Anterior cingulate cortex (tissue), 58 donors: ENCODE measurements around the gene DTNBP1.

Source experiments
- DNase-seq, 58 donors: peaks; one replicate each; lab custom pipeline; 2025; lab: John Stamatoyannopoulos, UW

DTNBP1 gene

DNA sequence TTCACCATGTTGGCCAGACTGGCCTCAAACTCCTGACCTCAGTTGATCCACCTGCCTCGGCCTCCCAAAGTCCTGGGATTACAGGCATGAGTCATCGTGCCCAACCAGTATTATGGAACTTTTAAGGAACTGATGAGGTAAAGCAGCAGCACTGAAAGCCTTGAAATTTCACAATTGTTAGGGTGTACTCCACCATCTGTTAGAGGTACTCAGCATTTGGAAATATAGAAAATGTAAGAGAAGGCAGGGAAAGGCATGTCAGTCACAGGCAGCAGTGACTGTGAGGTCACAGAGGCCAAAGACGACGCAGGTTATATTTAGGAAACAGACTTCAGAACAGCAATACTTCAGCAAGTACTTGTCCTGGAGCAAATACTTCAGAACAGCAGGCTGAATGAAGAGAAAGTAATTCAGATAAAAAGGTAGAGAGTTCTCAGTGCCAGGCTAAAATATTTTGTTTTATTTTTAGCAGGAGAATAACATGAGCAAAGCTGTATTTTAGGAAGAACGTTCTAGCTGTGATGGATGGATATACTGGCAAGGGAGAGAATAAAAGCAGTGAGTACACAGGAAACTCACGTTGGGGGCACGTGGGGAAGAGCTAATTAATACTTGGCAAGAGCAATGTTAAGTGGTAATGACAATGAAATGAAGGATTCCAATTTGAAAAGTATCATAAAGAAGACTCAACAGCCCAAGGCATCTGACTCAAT is 67.2 kb downstream of the DTNBP1 start:
- DNase-seq, result no peak

DNA sequence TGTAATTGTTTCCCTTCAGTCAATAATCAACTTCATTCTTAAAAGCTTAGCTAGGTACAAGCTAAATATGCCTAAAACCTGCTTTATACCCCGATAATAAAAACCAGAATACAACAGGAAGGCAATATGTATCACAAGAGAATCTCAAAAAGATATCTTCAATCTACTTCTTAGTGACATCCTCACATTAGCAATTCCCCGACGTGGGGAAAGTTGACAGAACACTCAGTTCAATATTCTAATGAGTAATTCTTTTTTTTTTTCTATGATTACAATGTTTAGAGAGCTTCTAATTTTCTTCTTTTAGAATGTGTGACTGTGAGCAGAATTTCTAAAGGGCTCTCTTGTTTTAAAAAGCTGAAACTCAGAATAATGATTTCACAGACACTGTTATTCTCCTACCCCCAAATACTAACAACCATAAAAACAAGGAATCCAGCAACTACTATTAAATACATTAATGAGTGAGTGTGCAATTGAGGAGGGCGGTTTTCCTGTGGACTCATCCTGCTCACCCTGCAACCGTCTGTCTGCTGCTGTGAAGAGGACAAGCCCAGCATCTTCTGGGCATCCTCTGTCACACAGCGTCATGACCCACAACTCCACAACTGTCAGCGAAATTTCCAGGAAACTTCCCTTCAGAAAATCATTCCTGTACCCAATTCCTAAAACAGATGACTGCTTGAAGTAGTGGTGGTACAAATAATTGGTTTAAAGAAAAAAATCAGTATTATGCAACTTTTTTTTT is 68.1 kb downstream of the DTNBP1 start:
- no peak for DNase-seq

DNA sequence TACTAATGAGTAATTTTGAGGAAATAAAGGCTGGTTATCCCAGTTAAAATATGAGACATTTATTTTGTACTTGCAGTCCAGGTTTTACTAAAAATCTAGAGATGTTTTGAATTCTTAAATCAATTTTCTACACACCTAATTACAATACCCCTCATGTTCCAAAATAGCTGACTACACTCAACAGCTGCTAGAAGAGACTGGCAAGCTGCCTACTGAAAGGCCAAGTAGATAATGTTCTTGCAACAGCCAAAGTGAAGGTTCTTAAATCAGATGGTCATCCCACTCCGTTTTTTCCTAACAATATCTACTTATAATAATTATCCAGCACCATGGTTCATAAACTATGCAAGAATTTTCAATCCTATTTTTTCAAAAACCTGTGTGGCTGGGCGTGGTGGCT is 69.0 kb downstream of the DTNBP1 start:
- DNase-seq, result no peak

DNA sequence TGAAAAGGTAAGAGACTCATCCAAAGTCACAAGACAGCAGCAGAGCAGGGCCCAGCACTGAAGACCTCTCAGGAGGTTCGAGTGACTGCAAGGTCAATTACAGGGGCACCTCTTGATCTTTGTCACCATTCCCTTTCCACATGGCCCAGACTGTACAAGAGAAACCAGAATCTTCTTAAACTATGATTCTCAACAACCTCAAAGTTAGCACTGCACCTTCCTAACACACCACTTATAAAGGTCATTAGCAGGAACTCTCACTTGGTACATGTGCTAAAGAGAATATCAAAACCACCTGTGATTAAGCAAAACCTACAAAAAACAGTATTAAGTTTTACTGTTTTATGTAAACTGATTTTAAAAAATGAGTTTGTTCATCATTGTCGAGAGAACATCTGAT is 70.2 kb downstream of the DTNBP1 start:
- DNase-seq, result no peak

DNA sequence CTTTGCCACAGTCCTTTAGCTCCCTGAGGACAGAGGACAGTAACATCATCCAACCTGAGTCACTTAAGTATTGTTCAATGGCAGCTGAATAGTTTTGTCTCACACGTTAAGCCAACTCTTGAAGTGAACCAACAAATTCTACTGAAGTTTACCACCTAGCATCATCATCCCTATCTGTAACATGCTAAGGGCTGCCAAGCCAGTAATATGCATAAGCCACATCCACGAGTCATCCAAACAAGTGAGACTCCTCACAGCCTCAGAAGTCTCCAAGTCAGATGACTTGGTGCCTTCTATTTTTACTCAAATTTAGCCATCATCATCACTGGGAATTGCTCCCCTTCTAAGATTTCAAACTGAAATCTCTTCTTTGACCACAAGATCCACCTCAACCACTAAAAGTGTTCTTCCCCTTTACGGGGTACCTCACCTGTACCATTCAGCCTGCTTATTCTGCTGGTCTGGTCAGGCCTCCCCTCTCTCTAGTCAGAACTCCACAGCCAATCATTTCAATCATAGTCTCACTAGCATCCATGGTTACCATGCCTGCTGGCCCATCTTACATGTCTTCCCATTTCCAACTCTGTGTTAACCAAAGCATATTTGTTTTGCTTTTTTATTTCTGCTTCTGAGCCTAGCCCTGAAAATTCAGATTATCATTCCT is 73.7 kb downstream of the DTNBP1 start:
- no peak for DNase-seq

DNA sequence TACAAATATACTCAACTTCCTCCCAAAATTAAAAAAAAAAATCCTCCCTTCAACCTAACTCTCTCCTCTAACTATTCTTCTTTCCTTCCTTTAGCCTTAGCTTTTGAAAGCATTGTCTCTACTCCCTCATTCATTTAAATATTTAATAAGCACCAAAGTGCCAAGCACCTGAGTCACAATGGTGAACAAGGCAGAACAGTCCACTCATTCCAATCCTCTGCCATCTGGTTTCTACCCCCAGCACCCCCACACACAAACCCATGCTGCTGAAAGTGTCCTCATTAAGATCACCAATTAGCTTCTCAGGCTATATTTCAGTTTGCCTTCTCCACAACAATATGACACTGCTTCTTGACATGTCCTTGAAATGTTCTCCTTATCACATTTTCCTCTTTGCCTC is 76.3 kb downstream of the DTNBP1 start:
- DNase-seq, result no peak

DNA sequence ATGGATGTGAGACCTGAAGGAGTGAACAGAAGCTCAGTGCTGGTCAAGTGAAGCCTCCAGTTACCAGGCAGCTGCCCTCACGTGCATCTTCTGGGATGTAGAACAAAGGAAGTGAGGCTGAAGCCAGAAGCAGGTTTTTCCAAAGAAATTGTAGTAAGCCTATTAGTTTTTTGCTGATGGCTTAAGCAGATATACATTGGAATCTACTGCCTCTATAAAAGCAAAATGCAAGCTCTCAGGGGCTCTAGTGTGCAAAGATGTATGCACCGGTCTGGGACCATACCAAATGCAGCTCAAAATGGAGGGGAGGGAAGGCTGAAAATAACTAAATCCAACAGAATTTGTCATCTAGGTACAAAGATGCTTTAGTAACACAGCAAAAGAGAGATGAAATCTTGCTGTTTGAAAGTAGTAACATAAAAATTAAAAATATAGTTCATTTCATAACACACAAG is 77.0 kb downstream of the DTNBP1 start:
- DNase-seq, result no peak

DNA sequence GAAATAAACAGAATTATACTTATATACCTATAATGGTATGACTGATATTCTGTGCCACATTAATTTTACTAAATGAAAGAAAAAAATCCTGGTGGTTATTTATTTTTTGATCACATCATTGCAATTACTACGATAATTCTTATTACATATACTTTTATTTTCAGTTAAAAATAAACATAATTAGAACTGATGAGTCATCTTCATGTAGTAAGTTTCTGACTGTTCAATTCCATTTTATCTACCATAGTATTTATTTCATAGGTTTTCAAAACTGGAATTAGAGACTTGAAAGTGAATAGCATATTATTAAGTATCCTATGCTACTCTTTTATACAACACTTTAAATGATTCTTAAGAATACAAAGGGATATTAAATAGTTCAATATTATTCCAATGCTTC is 80.3 kb downstream of the DTNBP1 start:
- no peak for DNase-seq

DNA sequence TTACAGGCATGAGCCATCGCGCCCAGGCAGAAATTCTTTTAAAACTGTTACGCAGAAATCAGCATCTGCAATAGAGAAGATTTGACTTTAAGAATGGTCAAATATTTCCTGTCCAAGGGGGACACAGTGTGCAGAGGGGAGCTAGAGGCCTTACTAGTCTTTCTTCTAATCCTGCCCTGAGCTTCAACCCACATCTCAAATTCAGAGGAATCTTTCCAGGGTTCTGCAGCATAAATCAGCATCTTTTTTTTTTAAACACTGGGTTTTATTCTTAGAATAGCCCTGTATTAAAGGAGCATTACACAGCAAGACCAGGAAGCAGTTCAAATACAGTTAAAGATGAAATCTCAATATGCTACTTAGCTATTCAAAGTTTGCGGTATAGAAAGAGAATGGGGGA is 81.1 kb downstream of the DTNBP1 start:
- no peak for DNase-seq

DNA sequence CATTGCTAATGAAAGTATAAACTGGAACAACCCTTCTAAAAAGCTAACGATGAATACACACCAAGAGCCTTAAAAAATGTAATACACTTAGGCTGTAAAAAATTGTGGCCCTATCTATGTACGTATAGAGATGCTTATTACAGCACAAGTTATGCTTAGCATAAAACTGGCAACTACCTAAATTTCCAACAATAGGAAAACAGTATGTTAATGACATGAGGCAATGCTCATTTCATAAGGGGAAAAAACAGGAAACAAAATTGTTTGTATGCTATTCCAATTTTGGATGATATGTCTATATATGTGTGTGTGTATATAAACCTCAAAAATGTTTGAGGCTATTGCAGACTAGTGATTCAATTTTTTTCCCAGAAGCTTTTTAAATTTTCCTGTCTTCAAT is 82.5 kb downstream of the DTNBP1 start:
- DNase-seq, result no peak

DNA sequence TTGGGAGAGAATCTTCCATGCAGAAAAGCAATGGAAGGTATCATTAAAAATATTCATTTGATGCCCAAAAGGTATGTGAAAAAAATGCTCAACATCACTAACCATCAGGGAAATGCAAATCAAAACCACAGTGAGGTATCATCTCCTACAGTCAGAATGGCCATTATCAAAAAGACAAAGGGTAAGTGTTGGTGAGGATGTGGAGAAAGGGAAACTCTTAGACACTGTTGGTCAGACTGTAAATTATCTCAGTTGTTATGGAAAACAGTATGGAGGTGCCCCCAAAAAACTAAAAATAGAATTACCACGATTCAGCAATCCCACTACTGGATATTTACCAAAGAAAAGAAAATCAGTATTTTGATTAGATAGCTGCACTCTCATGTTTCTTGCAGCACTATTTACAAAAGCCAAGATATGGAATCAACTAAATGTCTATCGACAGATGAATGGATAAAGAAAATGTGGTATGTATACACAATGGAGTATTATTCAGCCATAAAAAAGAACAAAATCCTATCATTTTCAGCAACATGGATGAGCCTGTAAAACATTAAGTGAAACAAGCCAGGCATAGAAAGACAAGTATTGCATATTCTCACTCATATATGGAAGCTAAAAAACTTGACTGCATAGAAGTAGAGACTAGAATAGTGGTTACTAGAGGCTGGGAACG is 84.0 kb downstream of the DTNBP1 start:
- DNase-seq, result no peak

DNA sequence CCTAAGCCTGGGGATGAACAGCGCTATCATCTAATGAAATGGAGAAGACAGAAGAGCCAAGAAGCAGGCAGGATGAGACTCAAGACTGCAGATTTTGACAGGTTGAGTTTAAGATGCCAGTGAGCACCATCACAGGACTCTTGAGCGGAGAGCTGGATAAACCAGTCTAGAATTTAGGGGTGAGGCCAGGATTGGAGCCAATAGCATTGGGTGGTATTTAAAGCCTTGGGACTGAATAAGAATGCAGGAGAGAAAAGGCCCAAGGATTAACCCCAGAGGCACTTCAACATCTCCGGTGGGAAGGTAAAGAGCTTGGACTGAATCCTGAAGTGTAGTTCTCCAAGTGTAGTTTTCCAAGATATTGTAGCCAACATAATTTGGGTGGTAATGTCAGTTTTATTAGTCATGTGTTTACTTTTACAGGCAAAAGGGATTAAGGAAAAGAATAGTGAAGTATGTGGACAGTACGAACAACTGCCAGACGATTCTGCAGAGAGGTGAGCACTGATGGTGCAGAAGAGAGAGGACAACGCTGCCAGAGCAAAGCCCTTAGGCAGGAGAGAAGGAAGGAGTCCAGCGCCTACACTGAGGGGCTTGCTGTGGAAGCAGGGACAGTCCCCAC is 85.2 kb downstream of the DTNBP1 start:
- DNase-seq, result no peak

DNA sequence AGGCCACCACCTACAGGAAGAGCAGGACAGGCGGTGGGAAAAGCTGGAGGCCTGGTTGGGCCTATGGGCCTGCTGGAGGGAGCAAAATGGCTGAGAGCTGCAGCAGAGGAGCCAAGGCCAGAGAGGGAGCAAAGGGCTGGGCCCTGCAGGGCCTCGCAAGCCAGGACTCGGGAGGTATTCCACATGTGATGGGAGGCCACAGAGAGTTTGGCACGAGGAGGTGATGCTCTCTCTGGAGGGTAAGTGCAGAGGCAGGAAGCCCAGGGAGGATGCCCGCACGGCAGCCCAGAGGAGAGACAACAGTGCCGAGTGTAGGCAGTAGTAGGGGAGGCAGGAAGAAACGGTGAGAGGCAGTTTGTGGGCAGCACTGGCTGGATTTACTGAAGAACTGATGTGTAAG is 85.7 kb downstream of the DTNBP1 start:
- DNase-seq, result no peak

DNA sequence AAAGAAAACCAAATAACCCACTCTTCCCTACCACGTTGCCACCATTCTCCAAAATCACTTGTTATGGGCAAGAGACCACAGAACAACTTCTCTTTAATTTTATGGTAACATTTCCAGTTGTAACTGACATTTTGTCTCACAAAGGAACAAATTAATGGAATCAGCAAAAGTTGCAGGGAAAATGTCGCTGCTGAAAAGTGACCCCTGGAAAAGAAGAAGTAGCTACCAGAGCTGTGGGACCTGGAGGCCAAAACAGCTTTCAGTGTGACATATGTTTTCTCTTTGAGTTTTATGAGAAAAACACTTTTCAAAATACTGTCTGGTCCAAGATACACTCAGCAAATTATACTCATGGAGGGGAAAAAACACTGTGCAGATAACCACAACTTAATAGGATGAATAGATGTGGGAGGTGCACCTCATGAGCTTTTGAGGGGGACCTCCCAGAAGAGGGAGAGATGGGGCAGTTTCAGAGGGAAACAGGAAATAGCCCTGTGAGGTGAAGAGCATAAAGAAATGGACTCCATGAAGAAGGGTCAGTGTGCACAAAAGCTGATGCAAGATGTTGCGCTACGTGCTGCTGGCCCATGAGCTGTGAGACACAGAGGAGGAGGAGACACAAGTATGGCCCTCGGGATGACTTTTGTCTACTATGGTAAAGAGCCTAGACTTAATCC is 87.3 kb downstream of the DTNBP1 start:
- DNase-seq, result no peak

DNA sequence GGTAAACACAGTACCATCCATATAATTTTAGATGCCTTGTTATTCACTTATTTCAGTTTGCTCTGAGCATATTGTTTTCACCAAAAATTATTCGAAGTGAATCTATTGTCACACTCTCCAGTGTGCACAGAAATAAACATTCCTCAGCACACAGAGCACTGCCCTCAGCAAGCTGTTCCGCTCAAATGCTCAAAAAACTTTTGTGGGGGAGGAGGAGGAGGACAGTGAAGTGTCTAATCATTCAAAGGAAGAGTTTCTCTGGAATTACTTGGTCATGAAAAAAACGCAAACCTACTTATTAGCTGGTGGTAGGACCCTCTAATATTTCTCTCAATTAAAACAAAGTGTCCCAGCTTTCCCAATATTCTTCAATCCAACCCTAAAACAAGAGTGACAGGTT is 88.3 kb downstream of the DTNBP1 start:
- no peak for DNase-seq

DNA sequence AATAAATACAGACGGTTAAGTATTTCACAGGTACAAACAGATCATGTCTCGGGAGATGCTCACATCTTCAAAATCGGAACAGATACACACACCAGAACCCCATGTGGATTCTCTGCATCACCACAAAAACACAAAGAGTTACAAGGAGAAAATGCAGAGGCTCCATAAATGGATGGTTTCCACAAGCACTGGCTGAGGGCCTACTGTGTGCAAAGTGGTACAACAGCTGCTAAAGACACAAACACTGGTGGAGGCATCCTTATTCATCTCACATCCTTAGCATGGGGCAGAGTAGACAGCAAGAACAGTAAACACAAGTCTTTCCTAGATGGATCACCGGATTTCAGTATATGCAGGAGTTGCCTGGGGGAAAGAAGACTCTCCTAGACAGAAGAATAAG is 88.8 kb downstream of the DTNBP1 start:
- no peak for DNase-seq

DNA sequence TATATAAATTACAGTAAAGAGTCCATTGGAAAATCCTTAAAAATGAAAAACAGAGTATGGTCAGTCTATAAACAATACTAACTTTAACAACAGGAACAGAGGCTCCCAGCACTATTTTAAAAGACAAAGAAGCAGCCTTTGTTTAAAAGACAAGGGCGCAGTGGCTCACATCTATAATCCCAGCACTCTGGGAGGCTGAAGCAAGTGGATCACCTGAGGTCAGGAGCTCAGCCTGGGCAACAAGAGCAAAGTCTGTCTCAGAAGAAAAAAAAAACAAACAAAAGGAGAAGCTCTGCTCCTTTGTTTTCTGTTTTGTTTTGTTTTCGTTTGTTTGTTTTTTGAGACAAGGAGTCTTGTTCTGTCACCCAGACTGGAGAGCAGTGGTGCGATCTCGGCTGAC is 89.4 kb downstream of the DTNBP1 start:
- no peak for DNase-seq

DNA sequence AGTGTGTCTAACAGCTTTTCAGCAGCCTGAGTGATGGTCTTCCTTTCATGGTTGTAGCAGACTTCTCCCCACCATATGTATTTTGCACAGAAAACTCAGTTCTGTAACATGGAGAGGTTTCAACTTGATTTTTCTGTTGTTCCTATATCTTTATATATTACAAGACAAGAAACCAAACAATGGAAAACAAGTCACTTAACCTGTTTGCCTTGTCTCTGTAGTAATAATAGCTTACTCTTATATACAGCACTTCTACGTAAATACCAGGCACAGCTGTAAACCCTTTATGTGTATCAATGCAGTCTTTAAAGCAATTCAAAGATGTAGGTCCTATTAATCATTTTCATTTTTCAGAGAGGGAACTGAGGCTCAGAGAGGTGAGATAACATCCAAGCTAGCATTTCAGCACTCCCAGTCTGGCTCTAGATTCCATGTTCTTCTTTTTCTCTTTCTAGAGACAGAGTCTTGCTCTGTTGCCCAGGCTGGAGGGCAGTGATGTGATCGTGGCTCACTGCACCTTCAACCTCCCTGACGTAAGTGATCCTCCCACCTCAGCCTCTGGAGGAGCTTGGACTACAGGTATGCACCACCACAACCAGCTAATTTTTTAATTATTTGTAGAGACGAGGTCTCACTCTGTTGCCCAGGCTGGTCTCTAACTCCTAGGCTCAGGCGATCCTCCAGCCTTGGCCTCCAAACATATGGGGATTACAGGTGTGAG is 90.4 kb downstream of the DTNBP1 start:
- DNase-seq, result no peak

DNA sequence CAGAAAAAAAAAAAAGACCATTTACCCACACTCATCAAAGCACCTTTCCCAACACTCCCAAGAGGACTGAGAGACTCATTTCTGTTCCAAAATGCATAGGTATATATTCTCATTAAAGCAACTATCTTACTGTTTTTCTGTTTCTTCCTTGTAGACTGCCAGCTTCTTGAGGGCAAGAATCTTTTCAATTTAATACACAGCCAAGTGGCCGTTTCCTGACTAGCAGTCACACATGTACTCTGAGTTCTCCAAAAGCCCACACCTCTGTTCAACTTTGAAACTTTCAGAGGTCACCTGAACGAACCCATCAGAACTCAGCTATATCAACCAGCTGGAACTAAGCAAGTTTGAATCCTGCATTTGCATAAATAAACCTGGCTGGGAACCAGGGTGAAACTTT is 92.7 kb downstream of the DTNBP1 start:
- DNase-seq, result no peak
